Aorta (tissue), 5 donors: ENCODE measurements around the gene COQ3. TPM values are rescaled to one million over a fixed set of nuclear protein-coding genes. Genes with fewer than 3 reads are reported as not detected.

Experiments
- ATAC-seq: fragments of 200-7000 bp; cut with Tn5 transposase; one replicate; pipeline ENCODE4 v1.9.1; 2022; ENCODE audit warnings: moderate library complexity; ENCODE audit not compliant: low FRiP score
- DNase-seq, 2 donors: peaks; one replicate each; pipeline ENCODE4 v3.0.0-alpha.2; 2020
- H3K27ac ChIP-seq, 2 donors: one replicate each; pipeline ENCODE4 v1.5.1; 2013; ENCODE audit warnings: low read length in 2 of 2, mild to moderate bottlenecking in 2 of 2, moderate library complexity in 2 of 2, control low read depth in 1 of 2, inconsistent platforms in 1 of 2, low read depth in 1 of 2
- H3K27me3 ChIP-seq, 2 donors: one replicate each; pipeline ENCODE4 v1.6.1; 2013; ENCODE audit warnings: control low read depth in 1 of 2, low read length in 1 of 2, mild to moderate bottlenecking in 1 of 2, moderate library complexity in 1 of 2; ENCODE audit not compliant: insufficient read depth in 2 of 2, control insufficient read depth in 1 of 2
- H3K36me3 ChIP-seq, 2 donors: one replicate each; pipeline ENCODE4 v1.6.1; 2013; ENCODE audit warnings: control low read depth in 1 of 2, low read length in 1 of 2, mild to moderate bottlenecking in 1 of 2; ENCODE audit not compliant: insufficient read depth in 2 of 2, control insufficient read depth in 1 of 2
- H3K4me1 ChIP-seq, 2 donors: one replicate each; pipeline ENCODE4 v1.6.1; 2013; ENCODE audit warnings: low read length in 2 of 2, control low read depth in 1 of 2, mild to moderate bottlenecking in 1 of 2, moderate library complexity in 1 of 2; ENCODE audit not compliant: insufficient read depth in 2 of 2, control insufficient read depth in 1 of 2
- H3K4me3 ChIP-seq, 2 donors: one replicate each; pipeline ENCODE4 v1.5.1; 2013; ENCODE audit warnings: low read length in 2 of 2, control low read depth in 1 of 2, mild to moderate bottlenecking in 1 of 2
- H3K9me3 ChIP-seq: one replicate; pipeline ENCODE4 v1.6.1; 2013; ENCODE audit warnings: mild to moderate bottlenecking, low read length; ENCODE audit not compliant: control insufficient read depth
- WGBS, 2 donors: extraction: QIAGEN DNeasy Blood & Tissue Kit; methylation state at CpG; one replicate each; pipeline ENCODE4 v1.1.7; 2013; 5-methylcytosine and 5-hydroxymethylcytosine counted together
- intact Hi-C, 2 donors: fragments of 100-400 bp; cut with DNase I; formaldehyde crosslinking; loops; one replicate each; pipeline versions ENCODE4 v1.14.2 to v1.15.0; 2022
- long read RNA-seq, 2 donors: library from polyadenylated mRNA; unstranded; transcript quantifications; one replicate each; pipeline ENCODE4 v2.0.0, GENCODE V29; 2020 to 2021
- polyA plus RNA-seq, 2 donors: library from polyadenylated mRNA; stranded (reverse); fragments of 200-250 nt; gene quantifications; one replicate each; pipeline ENCODE4 v1.2.3, GENCODE V29; 2013
- total RNA-seq, 2 donors: library from RNA; stranded (reverse); fragmentation: NEBNext Ultra II Directional; extraction: Animal tissue kit (Norgen Biotek cat#: 25700); gene quantifications; one replicate each; pipeline ENCODE4 v1.2.1, GENCODE V29; 2021
- donor health status: healthy with polysubstance abuse.
- donor health status: Bipolar disorder and iron deficiency.
- donor health status: DM: no; HTN: no; CAD: no.
- donor health status: DM: no; HTN: no; CAD: no.
- donor health status: DM: yes; HTN: yes; CAD: no.

COQ3 gene
- total RNA-seq: 1 to 10 TPM; 2.4 to 3.7 TPM
- polyA plus RNA-seq: 10 to 100 TPM in 1 of 2 donors, 1 to 10 TPM in 1; 7.4 to 11.6 TPM
- long read RNA-seq, donor 1, transcript COQ3-201 (7 exons, 1,335 nt): major isoform, 5 of 16 reads
- long read RNA-seq, donor 1, partial matches to known transcripts: 1 of 16 reads
- long read RNA-seq, donor 1, other reads (novel, unspliced or antisense): 10 of 16 reads
- long read RNA-seq, donor 2, partial matches to known transcripts: 0 of 4 reads
- long read RNA-seq, donor 2, other reads (novel, unspliced or antisense): 1 of 4 reads

- Histone ChIP-seq H3K4me1 (no peaks in the 10 kb centered on the region), H3K4me3 (peak within 1 kb of the TSS; percentile 58 to 89)
These were observed at the start of gene COQ3 for GRCh38 chr6:99393698-99394531. Gene COQ3 (minus strand): TSS chr6:99394195. CDS start chr6:99394179, 16 bp downstream.

GRCh38 chr6:99434702-99435530 lies 40.9 kb upstream of the COQ3 start:
- DNase-seq: no peak
- Histone ChIP-seq H3K27me3 (no peaks in the 10 kb centered on the region), H3K9me3 (no peaks in the 10 kb centered on the region), H3K4me1 (no peaks in the 10 kb centered on the region), H3K27ac (no peak overlapping the region), H3K4me3 (no peak overlapping the region), H3K36me3 (no peaks in the 10 kb centered on the region)
- intact Hi-C loops: loop anchor here in 1 of 2 donors (5.0 kb wide), 1 partner anchor 77 kb away; no protein-coding TSS in a partner anchor
- peak; percentile 76 for ATAC-seq
- WGBS, 2 donors: 1 to 3% methylated on average over 3 of the region's 3 CpGs

More at GRCh38 chr6:99393698-99394531, at the start of gene COQ3:
- ATAC-seq (peak; percentile 90), DNase-seq (peak; percentile 75 to 91)
- Histone ChIP-seq H3K27me3 (no peaks in the 10 kb centered on the region), H3K36me3 (no peaks in the 10 kb centered on the region), H3K9me3 (no peaks in the 10 kb centered on the region), H3K27ac (peak within 1 kb of the TSS in 1 of 2 donors; percentile 30)
- 10 to 11% methylated on average over 56 of the region's 56 CpGs for WGBS, 2 donors
- intact Hi-C loops: no loop called here

- intact Hi-C loops: loop anchor here in 1 of 2 donors (5.0 kb wide), 1 partner anchor 79 kb away; no protein-coding TSS in a partner anchor
- no peaks in the 10 kb centered on the region for H3K27me3 ChIP-seq
- DNase-seq (no peak), ATAC-seq (no peak)
- H3K4me1 ChIP-seq: no peaks in the 10 kb centered on the region
- no peaks in the 10 kb centered on the region for H3K9me3 ChIP-seq
- H3K36me3 ChIP-seq: no peaks in the 10 kb centered on the region
- H3K27ac ChIP-seq: no peak overlapping the region
- no peak overlapping the region for H3K4me3 ChIP-seq
- 81 to 83% methylated on average over 2 of the region's 2 CpGs for WGBS, 2 donors
These were observed 38.9 kb upstream of the COQ3 start for GRCh38 chr6:99432877-99433276.

- Histone ChIP-seq H3K27ac (no peak overlapping the region), H3K36me3 (no peaks in the 10 kb centered on the region), H3K4me3 (no peak overlapping the region), H3K9me3 (no peaks in the 10 kb centered on the region), H3K4me1 (peaks cover 0 to 5% of the 10 kb centered on the region in 2 donors), H3K27me3 (no peaks in the 10 kb centered on the region)
- intact Hi-C loops: loop anchor here in 1 of 2 donors (5.0 kb wide), 1 partner anchor 80 kb away; no protein-coding TSS in a partner anchor
- DNase-seq (no peak), ATAC-seq (no peak)
- 87 to 96% methylated on average over 2 of the region's 2 CpGs for WGBS, 2 donors
These were observed 37.9 kb upstream of the COQ3 start for GRCh38 chr6:99431901-99432300.

- intact Hi-C loops: loop anchor here (5.0 to 10.0 kb wide), 3 partner anchors 81 to 139 kb away; partner anchors contain the start of genes CCNC (in 1 of the 2) and FAXC (in 1 of the 2)
- H3K36me3 ChIP-seq: no peaks in the 10 kb centered on the region
- 94 to 96% methylated on average over 5 of the region's 5 CpGs for WGBS, 2 donors
- H3K4me3 ChIP-seq: no peak overlapping the region
- no peak for DNase-seq
- no peaks in the 10 kb centered on the region for H3K27me3 ChIP-seq
- peaks cover 0 to 9% of the 10 kb centered on the region in 2 donors for H3K4me1 ChIP-seq
- no peak for ATAC-seq
- no peak overlapping the region for H3K27ac ChIP-seq
- H3K9me3 ChIP-seq: no peaks in the 10 kb centered on the region
These were observed 34.0 kb upstream of the COQ3 start for GRCh38 chr6:99427988-99428387.

GRCh38 chr6:99426451-99426757 lies 32.4 kb upstream of the COQ3 start:
- H3K4me3 ChIP-seq: peak overlapping the region; percentile 81 to 99
- intact Hi-C loops: loop anchor here (5.0 to 10.0 kb wide), 3 partner anchors 79 to 141 kb away; partner anchors contain the start of genes CCNC (in 1 of the 2) and FAXC (in 1 of the 2)
- H3K9me3 ChIP-seq: no peaks in the 10 kb centered on the region
- DNase-seq (no peak), ATAC-seq (no peak)
- H3K27me3 ChIP-seq: no peaks in the 10 kb centered on the region
- WGBS, 2 donors: 14 to 16% methylated on average over 4 of the region's 4 CpGs
- H3K4me1 ChIP-seq: peaks cover 0 to 9% of the 10 kb centered on the region in 2 donors
- H3K27ac ChIP-seq: peak overlapping the region in 1 of 2 donors; percentile 84
- H3K36me3 ChIP-seq: no peaks in the 10 kb centered on the region

- WGBS, 2 donors: 0 to 1% methylated on average over 29 of the region's 29 CpGs
- no peaks in the 10 kb centered on the region for H3K36me3 ChIP-seq
- H3K4me1 ChIP-seq: peaks cover 0 to 9% of the 10 kb centered on the region in 2 donors
- intact Hi-C loops: loop anchor here (5.0 to 10.0 kb wide), 3 partner anchors 79 to 141 kb away; partner anchors contain the start of genes CCNC (in 1 of the 2) and FAXC (in 1 of the 2)
- ATAC-seq: peak; percentile 95
- H3K27me3 ChIP-seq: no peaks in the 10 kb centered on the region
- H3K9me3 ChIP-seq: no peaks in the 10 kb centered on the region
- H3K27ac ChIP-seq: peak overlapping the region; percentile 84 to 95
- DNase-seq: peak; percentile 91 to 92
- peak overlapping the region; percentile 81 to 99 for H3K4me3 ChIP-seq
These were observed 31.9 kb upstream of the COQ3 start for GRCh38 chr6:99425647-99426450.
